Measurements from ENCODE around the gene GPR157.
"Not testable (repeated sequence)": the region's sequence is repeated elsewhere in the genome, so short reads cannot be mapped to it uniquely, and the experiment has no call there.

GPR157 gene

DNA sequence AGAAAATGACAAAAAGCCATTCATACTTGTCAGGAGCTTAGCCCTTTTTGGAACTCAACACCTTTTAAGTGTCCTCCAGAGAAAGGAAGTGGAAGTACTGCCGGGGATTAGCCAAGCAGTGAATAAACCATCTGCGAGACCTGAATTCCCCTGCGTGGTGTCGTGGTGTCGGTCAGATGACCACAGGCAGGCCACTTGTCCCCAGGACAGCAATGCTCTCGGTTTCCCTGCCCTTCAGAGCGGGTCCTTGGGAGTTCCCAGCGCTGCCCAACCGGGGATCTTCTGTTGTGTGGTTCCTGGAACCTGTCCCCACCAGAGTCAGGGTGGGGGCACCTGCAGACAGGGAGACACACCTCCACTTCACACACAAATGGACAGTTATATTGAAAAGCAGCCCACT, 9.2 kb downstream of the GPR157 start:
- no peak for DNase-seq (ENCODE audit: low read depth in 2 of 3, low spot score in 1 of 3)

DNA sequence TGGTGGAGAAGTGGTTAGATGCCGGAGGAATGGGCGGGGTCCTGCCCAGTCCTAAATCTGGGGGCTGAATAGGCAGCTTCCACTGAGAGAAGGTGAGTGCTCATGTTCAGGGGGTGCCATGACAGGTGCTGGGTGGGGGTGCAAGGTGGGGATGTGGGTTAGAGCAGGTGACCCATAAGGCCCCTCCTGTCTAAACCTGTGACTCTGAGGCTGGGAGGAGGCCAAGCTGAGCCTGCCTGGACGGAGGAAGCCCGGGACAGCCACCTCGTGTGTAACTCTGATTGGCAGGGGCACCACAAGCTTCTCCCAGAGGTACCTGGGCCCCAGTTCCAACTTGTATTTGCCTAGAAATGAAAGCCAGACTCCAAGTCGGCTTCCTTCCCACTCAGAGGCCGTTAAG, 10.7 kb downstream of the GPR157 start:
- no peak for DNase-seq (ENCODE audit: low read depth in 2 of 3, low spot score in 1 of 3)

DNA sequence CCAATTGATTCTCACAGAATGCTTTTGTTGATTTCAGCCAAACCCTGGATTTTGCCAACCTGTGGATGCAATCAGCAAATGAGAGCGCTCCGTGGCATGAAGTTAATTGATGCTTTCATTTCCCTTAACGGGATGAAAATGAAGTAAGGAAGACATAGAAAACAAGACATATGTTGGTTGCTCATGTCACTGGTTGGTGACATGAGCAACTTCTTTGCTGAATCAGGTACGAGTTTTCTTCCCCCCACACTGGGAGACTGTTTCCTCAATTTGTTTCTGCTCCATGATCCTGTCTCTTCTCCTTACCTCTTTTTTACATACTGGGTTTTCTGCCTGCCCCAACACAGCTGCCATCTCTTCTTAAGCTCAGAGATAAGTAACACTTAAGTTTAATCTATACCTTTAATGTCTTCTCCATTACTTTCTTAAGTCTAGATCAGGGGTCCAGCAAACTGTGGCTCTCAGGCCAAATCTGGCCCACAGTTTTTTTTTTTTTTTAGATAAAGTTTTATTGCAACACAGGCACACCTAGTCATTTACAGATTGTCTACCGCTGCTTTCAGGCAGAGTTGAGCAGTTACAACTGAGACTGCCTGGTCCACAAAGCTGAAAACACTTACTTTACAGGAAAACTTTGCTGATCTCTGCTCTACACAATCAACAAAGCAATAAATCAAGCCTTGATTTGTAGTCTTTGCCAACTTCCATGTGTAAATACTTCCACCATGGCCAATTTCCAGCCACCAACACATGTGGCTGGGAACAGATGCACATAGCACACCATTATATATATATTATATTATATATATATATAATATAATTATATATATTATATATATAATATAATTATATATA, 13.3 kb downstream of the GPR157 start:
- DNase-seq (ENCODE audit: low read depth in 2 of 3, low spot score in 1 of 3), result no peak

DNA sequence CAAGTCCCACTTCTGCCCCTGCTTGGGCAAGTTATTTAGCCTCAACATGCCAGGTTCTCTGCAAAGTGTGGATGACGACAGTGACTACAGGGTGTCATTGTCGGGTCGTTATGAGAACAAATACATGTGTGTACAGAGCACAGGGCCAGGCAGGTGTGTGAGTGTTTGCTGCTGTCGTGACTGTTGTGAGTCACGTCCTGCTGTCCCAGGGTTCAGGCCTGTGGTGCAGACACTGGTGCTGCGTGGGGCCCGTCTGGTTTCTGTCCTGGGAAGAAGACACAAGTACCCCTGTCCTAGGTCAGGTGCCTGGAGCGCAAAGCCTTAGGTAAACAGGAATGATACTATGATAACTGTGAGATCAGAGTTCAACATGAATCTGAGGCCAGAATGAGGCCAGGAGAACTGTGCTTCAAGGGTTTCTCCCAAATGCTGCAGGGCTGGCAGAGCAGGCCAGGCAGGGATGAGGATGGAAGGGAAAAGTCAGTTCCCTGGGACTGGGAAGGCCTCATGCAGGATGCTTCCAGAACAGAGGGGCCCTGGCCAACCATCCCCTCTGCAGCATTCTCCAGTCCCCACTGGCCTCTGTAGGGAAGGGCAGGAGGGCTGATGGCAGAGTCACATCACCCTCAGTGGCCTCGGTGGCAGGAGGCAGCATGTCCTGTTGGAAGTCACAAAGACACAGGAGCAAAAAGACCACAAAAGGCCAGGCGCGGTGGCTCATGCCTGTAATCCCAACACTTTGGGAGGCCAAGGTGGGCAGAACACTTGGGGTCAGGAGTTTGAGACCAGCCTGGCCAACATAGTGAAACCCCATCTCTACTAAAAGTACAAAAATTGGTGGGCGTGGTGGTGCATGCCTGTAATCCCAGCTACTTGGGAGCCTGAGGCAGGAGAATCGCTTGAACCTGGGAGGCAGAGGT, 15.7 kb downstream of the GPR157 start:
- DNase-seq (ENCODE audit: low read depth in 2 of 3, low spot score in 1 of 3), result no peak

DNA sequence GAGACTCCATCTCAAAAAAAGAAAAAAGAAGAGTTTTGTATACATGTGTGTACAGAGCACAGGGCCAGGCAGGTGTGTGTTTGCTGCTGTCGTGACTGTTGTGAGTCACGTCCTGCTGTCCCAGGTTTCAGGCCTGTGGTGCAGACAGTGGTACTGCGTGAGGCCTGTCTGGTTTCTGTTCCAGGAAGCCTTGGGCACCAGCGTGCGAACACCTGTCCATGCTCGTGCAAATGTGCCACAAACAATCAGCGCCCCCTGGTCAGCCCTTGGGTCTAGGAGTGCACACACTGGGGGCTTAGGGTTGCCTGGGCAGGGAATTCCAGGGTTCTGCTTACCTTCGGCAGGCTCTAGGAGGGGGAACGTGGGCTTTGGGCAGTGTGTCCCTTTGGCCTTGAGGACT, 16.9 kb downstream of the GPR157 start:
- no peak for DNase-seq (ENCODE audit: low read depth in 2 of 3, low spot score in 1 of 3)

DNA sequence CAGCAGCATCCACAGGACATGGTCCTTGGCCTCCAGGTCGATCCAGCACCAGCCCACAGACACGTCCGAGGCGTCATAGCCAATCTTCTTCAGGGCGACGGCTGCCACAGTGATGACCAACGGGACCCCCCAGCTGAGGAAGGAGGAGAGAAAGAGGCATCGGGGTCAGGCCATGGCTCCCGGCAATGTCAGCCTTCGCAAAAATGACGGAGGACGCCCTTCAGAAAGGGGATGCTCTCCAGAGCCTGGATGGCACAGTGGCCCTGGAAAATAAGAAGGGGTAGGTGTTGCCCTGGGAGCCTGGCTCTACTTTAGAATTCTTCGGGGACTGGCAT, 17.6 kb downstream of the GPR157 start:
- no peak for DNase-seq (ENCODE audit: low read depth in 2 of 3, low spot score in 1 of 3)

DNA sequence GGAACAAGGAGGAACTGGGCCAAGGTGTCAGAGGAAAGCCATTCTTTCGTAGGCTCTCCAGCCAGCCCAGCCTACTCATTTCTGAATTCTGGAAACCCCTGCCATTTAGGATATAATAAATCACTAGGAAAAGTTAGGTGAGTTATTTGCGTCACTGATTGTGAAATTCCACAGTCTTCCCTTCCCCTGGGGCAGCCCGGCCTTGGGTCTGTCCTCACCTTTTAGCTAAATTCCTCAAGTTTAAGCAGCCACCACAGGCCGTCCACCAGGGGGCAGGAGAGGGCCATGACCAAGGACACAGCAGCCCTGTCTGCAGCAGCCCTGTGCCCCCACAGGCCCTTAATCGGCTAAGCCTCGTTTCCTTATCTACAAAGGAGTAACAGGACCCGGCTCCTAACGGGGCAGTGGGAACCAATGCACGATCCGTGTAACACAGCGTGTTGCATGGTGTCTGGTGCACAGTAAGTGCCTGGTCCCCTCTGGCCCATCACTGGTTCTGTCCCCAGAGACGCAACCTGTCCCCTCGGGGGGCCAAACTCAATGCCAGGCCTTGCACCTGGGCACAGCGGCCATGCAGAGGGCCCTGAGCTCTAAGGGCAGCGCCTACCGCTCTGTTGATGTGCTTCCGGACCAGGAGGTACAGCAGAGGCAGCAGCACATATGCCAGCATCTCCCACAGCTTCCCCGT, 18.1 kb downstream of the GPR157 start:
- peak; percentile 75 to 87 (median 84) for DNase-seq (ENCODE audit: low read depth in 2 of 3, low spot score in 1 of 3)

DNA sequence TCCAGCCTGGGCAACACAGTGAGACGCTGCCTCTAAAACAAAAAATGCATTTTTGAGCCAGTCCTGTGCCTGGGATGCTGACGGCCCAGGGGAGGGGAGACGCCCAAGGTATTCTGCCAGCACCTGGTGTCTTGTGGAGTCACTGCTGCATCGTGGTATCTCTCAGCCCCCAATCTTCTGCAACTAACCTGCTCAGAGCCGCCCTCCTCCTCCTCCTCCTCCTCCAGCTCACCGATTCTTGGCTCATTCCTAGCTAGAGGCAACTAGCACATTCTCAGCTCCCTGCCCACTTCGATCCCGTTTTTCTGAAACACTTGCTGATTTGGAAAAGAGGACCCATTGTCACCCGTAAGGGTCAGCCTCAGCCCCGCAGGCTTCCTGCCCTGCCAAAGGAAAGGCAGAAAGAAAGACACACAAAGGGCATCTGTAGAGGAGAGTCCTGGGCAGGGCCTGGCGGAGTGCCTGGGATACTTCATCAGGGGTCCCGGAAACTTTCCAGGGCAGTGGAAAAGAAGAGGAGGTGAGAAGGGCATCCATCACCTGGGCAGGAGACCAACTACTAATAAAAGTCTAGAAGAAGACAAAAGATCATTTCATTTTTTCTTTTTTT, 20.7 kb downstream of the GPR157 start:
- no peak for DNase-seq (ENCODE audit: low read depth in 2 of 3, low spot score in 1 of 3)

DNA sequence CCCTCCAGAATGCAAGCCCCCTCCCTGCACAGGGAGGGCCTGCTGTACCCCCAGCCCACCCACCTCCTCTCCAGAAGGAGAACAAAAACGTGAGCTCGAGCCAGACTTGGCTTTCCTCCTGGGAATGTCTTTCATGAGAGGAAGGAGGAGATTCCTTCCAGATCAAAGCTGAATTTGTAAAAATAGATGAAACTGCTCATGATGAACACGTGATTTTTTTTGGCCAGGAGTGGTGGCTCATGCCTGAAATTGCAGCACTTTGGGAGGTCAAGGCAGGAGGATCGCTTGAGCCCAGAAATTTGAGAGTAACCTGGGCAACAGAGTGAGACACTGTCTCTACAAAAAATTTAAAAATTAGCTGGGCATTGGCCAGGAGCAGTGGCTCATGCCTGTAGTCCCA, 21.8 kb downstream of the GPR157 start:
- no peak for DNase-seq (ENCODE audit: low read depth in 2 of 3, low spot score in 1 of 3)

DNA sequence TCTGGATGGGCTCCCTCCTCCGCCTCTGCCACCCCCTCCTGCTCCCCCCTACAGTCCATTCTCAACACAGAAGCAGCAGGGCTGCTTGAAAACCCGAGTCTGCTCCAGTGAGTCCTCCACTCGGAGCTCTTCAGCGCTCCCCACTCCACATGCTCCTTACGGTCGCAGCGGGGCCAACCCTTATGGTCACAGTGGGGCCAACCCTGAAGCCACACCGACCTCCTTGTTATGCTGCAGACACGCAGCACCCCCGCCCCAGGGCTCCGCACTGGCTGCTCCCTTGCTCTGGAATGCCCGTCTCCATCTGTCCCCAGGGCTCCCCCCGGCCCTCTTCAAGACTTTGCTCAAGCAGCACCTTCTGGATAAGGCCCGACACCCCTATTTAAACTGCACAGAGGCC, 22.6 kb downstream of the GPR157 start:
- DNase-seq (ENCODE audit: low read depth in 2 of 3, low spot score in 1 of 3), result no peak

DNA sequence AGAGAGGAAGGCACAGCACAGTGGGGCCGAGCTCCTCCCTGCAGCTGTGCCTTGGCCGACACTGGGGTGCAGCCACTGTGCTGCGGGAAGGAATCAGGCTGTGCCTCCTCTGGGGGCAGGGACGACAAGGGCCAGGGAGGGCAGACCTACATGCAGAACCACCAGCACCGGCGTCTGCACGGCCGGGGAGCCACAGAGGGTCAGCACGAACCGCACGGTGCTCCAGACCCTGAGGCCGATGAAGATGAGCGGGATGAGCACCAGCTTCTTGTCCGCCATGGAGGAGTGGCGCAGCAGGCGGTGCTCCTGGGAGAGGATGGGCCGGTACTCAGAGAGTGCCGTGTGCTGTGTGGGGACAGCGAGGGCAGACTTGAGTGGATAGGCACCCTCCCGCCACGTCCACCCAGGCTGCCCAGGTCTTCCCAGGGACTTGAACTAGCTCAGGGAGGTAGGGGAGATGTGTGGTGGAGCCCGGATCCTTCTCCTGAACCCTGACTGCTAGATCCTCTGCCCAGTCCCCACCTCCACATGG, 23.5 kb downstream of the GPR157 start:
- no peak for DNase-seq (ENCODE audit: low read depth in 2 of 3, low spot score in 1 of 3)

DNA sequence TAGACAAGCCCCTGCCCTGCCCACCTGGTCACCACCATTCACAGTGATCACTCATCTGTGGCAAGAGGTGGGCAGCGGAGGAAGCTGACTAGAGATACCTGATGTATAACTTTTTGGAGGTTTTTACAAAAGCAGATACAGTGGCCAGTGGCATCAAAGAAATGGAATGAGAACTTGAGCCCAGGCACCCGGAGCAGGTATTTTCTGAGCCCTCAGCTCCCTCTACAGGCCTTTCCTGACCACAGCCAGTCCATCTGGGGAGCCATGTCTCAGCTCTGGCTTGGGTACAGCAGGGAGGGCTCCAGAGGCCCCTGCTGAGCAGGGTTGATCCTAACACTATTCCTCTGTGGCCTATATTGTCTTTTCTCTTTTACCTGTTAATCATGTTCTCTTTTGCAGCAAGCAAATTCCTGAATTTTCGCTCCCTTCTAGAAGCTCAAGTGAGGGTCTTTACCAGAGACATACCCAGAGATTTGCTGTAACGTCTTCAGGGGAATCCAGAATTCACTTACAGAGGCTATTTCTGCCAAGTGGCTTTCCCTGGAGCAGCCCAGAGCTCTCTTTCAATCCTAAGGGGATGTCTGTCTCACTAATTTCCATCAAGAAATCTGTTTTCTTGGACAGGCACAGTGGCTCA, 27.3 kb downstream of the GPR157 start:
- no peak for DNase-seq (ENCODE audit: low read depth in 2 of 3, low spot score in 1 of 3)

DNA sequence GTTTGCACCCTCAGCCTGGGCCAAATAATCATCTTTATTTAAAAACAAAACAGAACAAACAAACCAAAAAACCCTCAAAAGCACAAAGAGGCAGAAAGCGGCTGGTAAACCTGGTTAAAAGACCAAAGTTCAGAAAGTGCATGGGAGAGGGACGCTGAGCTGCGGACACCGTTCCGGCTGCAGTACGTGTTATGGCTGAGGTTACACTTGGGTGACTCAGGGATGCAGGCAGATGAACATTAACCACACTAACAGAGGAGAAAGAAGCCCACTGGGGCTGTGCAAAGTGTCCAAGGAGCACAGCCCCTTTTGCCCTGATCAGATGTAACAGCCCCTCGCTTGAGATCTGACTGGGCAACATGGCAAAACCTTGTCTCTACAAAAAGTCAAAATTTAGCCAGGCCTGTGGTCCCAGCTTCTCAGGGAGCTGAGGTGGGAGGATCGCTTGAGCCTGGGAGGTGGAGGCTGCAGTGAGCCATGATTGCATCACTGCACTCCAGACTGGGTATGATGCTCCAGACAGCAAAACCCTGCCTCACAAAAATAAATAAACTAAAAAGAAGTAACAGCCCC, 28.3 kb downstream of the GPR157 start:
- no peak for DNase-seq (ENCODE audit: low read depth in 2 of 3, low spot score in 1 of 3)

DNA sequence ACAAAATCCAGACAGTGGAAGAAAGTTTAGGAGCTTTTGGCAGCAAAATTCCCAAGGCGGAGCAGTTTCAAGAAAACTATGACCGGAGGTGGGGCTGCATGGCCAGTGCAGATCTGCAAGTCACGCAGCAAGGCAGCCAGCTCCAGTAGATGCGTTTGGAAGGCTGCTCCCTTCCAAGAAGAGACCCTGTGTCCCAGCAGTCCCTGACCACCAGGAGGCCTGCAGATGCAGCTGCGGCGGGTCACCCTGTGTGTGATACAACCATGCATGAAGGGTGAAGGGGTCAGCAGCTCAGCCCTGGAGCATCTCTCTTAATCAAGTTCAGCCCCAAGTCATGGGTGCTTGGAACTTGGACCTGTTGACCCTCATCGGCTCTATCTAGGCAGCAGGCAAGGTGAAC, 29.3 kb downstream of the GPR157 start:
- no peak for DNase-seq (ENCODE audit: low read depth in 2 of 3, low spot score in 1 of 3)

DNA sequence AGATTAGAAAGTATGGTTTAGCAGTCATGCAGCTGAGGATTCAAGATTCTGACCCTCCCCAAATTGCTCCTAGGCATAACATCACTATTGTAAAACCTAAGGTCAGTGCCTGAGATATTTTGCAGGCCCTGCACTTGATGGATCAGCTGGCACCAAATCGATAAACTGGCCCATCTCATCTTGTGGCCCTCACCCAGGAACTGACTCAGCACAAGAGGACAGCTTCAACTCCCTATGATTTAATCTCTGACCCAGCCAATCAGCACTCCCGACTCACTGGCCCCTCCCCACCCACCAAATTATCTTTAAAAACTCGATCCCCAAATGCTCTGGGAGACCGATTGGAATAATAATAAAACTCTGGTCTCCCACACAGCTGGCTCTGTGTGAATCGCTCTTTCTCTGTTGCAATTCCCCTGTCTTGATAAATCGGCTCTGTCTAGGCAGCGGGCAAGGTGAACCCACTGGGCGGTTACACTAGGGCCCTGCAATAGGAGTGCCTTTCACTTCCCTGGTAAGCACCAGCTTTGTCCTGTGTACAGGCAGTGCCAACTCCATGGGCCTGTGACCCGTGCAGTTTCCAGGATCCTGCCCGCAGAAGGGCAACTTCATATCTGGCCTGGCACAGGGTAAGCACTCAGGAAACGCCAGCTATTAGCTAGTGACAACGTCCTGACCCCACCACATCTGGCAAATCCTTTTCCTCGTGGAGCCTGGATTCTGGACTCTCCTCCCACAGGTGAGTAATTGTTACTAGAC, 30.8 kb downstream of the GPR157 start:
- no peak for DNase-seq (ENCODE audit: low read depth in 2 of 3, low spot score in 1 of 3)

DNA sequence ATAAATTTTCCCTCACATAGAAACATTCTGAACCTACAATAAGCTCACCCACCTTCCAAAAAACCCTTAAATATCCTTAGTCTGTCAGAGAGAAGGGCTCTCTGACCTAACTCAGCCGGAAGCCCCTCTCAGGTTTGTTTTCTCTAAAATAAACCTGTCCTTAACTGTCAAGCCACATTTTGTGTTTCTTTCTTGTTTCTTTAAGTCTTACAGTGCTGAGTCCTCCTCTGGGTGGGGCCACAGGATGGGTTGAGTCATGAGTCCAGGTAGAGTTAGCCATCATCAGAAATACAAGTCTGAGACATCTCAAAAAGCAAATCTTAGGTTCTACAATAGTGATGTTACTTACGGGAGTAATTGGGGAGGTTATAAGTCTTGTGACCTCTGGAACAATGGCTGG, 33.1 kb downstream of the GPR157 start:
- no peak for DNase-seq (ENCODE audit: low read depth in 2 of 3, low spot score in 1 of 3)

DNA sequence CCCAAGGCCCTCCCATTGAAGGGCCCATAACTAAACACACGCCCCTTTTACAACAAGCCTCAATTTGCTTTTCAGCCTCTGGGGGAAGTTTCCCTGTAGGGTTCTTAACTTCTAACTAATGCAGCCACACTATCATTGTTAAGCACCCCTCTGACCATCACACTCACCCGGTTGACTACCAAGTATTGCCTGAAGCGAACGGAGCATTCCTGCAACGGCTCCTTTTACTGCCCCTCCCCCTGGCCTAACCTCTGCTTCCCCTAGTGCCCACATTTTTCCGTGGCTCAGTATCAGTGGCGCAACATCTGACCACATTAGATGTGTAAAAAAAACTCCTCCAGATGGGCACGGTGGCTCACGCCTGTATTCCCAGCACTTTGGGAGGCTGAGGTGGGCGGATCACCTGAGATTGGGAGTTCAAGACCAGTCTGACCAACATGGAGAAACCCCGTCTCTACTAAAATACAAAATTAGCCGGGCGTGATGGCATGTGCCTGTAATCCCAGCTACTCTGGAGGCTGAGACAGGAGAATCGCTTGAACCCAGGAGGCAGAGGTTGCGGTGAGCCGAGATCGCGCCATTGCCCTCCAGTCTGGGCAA, 34.8 kb downstream of the GPR157 start:
- DNase-seq (ENCODE audit: low read depth in 2 of 3, low spot score in 1 of 3), result not testable (repeated sequence)

DNA sequence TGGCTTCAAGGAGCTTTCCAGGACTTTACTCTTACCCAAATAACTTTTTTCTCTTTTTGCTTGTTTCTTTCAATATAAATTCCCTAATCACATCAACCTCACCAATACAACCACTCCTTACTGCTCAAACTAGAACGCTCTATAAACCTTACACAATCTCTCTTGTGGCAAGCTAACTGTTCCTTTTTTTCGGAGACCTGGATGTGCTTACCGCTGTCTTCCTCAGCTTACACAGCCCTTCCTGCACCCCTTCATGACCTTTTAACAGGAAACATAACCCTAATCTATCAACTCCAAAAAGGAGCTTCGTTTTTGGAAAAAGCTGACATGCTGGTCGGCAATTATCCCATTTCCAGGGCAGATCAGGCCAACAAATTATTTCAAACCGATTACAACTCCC, 35.3 kb downstream of the GPR157 start:
- DNase-seq (ENCODE audit: low read depth in 2 of 3, low spot score in 1 of 3), result no peak

DNA sequence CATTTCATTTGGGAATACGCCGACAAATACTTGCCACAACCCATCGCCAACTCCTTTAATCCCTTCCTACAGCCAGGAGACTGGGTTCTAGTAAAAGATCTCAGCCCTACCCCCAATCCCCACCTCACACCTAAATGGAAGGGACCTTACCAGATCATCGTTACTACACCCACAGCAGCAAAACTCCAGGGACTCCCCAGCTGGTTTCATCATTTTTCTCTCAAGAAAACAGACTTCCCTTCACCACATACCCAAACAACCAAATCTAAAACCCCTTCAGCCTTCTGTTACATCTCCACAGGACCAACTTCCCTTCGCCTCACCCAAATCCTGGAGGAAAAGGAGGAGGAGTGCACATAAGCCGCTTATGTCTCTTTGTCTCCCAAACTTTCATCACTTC, 35.8 kb downstream of the GPR157 start:
- DNase-seq (ENCODE audit: low read depth in 2 of 3, low spot score in 1 of 3), result no peak
